ENCODE data around the gene PLA2G4E.
A peak's percentile ranks its signal among the peaks of the same experiment; 100 is the strongest.

PLA2G4E gene, protein sequence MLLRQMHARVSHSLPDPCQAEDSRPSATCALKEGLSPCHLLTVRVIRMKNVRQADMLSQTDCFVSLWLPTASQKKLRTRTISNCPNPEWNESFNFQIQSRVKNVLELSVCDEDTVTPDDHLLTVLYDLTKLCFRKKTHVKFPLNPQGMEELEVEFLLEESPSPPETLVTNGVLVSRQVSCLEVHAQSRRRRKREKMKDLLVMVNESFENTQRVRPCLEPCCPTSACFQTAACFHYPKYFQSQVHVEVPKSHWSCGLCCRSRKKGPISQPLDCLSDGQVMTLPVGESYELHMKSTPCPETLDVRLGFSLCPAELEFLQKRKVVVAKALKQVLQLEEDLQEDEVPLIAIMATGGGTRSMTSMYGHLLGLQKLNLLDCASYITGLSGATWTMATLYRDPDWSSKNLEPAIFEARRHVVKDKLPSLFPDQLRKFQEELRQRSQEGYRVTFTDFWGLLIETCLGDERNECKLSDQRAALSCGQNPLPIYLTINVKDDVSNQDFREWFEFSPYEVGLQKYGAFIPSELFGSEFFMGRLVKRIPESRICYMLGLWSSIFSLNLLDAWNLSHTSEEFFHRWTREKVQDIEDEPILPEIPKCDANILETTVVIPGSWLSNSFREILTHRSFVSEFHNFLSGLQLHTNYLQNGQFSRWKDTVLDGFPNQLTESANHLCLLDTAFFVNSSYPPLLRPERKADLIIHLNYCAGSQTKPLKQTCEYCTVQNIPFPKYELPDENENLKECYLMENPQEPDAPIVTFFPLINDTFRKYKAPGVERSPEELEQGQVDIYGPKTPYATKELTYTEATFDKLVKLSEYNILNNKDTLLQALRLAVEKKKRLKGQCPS

DNA sequence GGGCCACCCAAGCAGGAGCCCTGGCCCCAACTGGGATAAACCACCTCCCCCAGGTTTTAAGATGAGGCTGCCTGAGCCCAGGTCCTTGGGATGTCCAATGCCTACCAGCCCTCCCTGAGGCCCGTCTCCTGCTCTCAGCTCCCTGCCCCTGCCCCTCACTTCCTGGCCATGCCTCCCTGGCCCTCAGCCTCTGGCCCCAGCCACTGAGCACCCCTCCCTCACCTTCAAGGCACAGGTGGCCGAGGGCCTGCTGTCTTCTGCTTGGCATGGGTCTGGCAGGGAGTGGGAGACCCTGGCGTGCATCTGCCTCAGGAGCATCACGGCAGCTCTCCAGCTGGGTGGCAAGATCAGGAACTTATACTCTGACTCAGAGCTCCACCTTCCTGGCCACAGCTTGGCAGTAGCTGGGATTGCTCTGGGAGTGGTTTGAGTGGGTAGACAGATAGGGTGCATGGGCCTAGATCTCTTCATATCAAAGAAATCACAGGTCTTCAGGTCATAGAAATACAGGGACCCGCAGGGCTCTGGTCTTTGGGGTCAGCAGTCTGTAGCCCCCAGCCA is at the start of gene PLA2G4E:
PLA2G4E (minus strand) TSS at position 330 of the 561 bp plus-strand sequence; CDS start at position 318, 12 bp downstream.
- no peak for DNase-seq

DNA sequence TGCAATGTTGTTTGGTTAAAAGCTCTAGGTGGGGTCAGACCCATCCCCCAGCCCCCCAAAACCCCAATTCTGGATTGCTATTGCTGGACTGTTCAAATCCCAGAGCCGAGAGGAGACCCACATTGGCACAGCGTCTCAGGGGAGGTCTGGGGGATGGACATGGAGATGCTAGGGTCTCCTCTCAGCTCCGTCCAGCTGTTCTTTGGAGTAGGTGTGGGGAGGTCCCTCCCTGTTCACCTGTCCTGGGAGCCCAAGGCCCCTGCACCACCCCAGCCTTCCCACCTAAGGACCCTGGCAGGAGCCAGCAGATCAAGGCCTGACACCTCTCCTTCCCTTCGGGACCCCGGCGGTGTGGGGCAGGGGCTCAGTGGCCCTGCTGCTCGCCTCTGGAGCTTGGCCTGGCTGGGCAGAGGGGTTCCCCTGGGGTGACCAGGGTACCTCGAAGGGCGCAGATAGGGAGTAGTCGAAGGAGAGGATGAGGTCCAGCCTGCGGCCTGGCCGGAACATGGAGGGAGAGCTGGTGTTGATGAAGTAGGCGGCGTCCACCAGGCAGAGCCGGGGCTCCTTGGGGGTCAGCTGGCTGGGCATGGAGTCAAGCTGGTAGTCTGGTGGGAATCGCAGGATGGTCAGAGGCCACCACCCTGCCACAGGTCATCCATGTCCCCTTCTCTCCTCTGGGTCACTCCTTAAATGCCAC is 49.6 kb upstream of the PLA2G4E start:
- no peak for DNase-seq

GRCh38 chr15:42069496-42070278 is 48.8 kb upstream of the PLA2G4E start:
- no peak for DNase-seq

DNA sequence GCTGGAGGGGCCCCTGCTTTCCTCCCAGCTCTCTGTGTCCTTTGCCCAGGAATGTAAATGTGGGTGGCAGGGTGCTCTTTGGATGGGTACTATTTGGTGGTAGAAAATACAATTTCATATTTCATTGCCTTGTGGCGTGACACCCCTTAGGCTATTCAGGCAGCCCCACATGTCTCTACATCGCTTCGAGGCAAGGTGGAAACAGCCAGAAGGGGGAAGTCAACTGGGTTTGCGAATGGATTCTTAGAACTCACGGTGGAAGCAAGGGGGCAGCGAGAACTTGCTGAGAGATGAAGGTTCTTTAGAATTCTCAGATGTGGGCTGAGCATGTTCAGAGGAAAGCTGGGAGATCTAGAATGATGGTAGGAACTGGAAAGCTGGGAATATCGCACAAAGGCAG is 48.2 kb upstream of the PLA2G4E start:
- DNase-seq = peak; percentile 13

DNA sequence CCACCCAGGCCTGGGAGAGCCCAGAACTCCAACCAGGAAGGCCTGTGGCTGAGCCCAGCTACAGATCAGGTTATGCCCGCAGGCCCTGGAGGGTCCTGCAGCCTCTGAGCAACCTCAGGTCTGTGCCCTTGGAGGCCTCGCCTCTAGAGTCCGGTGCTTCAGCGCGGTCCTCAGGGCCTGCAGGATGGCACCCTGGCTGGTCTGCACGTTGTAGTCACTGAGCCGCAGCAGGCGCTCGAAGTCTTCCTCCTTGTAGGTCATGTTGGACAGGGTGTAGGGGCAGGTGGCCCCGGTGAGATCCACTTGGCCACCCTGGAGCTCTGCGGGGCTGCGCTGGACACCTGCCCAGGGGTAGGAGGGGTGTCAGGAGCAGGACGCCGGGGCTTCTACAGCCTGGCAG is 47.8 kb upstream of the PLA2G4E start:
- no peak for DNase-seq

DNA sequence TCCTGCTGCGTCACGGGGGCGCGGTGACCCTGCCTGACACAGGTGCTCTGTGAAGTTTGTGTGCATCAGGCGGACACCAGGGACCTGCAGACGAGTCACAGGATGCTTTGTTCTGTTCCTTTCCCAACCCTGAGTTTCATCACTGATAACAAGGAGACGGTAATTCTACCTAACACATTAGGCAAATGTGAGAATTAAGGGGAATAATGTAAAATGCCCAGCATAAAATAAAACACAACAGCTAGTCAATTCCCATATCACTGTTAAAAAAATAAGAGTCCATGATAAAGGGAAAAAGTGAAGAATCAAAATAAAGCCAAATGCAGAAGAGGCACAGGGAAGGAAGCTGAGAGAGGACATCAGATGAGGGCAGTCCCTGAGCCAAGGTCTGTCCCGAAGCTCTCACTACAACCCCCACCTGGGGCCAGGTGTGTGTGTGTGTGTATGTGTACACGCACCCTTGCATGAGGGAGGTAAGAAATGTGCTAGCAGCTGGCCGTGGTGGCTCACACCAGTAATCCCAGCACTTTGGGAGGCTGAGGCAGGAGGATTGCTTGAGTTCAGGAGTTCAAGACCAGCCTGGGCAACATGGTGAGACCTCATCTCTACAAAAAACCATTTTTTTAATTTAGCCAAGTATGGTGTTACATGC is 46.0 kb upstream of the PLA2G4E start:
- no peak for DNase-seq

DNA sequence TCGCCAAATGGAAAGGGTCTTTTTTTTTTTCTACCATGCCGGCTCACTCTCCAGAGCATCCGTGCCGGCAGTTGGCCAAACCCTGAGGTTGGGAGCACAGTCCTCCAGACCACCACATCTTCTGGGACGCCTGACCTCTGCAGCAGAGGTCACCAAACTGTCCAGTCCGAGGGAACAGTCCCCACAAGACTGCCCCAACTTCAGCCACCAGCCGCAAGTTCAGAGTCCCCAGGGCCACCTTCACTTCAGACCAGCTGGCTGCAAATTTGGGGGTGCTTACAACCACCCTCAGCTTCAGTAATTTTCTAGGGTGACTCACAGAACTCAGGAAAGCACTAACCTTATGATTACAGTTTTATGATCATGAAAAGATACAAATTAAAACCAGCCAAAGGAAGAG is 44.6 kb upstream of the PLA2G4E start:
- no peak for DNase-seq

DNA sequence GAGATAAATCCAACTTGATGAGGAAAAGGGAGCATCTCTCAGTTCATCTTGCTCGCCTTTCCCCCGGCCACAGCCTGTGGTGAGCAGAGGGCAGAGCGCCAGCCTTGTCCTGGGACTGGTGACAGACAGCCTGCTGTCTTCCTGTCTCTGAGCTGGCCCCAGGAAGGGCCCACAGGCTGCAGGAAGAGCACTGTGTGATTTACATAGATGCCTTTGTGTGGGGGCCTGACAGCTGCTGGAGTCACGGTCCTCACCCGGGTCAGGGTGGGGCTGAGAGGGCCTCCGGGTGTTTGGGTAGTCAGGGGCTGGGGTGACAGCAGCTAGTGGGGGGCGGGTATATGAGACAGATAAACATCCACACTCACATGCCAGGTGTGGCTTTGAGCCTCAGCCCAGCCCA is 44.2 kb upstream of the PLA2G4E start:
- peak; percentile 32 for DNase-seq

- no peak for DNase-seq
These were observed 43.4 kb upstream of the PLA2G4E start for GRCh38 chr15:42064271-42064670.

DNA sequence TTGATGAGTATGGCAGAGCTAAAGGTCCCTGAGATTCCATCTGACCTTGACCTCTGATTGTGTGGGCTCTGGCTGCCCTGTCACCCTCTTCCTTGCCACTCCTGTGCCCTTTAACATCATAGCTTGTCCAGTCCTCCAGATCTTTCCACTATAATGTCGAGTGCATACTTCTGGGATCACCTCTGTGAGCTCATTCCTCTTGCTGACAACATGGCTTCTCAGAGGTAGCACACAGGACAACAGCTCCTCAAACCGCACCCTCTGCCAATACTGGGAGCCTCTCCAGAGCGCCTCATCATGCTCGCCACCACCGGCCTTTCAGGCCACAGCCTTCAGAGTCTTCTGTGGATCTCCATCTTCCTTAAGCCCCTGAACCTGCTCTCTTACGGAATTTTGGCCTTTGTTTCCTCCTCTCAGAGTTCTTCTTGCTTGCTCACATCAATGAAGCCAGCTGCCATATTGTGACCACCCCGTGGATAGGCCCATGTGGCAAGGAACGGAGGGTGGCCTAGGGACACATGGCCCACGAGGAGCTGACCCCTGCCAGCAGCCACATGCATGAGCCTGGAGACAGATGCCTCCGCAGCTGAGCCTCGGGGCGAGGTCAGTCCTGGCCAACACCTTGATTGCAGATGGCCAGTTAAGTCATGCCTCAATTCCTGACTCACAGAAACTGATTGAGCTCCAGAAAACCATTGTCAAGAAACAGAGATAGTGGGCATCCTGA is 42.4 kb upstream of the PLA2G4E start:
- no peak for DNase-seq

DNA sequence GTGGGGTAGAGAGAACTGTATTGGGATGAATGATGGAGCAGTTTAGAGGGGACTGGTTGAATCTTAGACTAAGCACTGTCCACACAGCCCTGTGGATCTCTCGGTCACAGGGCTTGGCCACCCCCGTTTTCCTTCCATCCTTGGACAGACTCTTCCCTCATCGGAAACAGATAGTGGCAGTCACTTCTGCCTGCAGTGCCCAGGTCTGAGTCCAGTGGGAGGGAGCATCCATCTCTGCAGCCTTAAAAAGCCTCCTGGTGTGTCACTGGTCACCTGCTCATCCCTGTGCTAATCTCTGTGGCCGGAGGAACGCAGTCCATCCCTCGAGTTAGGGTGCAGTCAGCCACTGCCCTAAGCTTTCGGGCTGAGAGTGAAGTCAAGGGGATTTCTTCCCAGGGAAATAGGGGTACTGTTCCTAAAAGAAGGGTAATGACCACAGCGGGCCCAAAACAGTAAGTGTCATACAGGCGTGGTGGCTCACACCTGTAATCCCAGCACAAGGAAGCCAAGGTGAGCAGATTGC is 41.5 kb upstream of the PLA2G4E start:
- DNase-seq = no peak

DNA sequence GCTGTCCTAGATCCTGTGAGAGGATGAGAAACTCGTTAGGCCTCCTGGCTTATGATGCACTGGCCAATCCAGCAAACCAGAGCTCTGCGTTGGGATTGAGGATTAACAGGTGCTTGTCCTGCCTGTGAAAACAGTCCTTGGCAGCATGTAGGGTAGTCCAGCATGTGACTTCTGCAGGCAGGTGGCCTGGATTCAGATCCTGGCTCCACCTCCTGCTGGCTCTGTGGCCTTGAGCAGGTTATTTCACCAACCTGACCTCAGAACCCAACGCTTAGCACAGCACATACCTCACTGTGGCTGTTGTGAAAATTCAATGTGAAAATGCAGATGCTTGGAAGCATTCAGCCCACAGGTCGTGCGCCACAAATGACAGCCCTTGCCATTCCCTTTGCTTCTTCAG is 40.0 kb upstream of the PLA2G4E start:
- DNase-seq = no peak

- DNase-seq = no peak
These were observed 39.6 kb upstream of the PLA2G4E start for GRCh38 chr15:42060477-42060763.

DNA sequence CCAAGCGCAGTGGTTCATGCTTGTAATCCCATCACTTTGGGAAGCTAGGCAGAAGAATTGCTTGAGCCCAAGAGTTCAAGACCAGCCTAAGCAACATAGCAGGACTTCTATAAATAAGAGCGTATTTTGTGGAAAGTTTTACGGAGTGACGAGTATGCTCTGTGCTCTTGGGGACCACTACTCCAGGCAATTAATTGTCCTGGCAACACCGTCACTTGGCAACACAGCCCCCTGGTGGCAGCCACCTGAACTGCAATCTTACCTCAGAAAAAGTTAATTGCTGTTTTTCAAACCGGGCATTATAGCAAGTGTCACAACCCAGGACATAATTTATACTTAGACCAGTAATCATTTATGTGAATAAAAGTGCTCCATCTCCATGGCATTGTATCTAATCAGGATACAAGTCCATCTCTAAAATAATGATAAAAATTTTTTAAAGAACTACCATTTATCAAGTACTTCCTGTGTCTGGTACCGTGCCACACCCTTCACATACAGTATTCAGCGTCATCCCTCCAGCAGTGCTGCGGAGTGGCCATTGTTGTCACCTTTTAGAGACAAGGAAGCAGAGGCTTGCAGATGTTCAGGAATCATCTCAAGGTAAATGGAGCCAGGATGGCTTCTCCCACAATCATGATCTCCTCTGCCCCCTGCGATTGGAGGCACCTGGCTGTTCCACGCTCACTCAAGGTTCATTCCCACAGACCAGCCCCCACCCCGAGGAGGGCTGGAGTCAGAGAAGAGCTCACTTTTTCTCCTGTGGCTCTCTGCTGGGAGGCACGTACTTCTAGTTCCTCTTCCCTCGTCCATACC is 39.0 kb upstream of the PLA2G4E start:
- peak; percentile 79 for DNase-seq

DNA sequence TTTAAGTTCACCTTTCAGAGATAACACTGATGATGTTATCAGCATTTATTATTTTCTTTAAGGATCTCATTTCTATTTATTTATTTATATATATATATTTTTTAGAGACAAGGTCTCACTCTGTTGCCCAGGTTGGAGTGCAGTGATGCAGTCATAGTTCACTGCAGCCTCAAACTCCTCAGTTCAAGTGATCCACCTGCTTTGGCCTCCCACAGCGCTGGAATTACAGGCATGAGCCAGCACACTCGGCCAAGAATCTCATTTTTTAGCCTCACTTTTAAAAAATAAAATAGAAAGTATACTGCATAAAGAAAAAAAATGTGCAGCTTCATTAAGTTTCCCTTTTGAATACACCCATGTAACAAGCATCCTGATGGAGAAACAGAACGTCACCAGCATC is 37.9 kb upstream of the PLA2G4E start:
- no peak for DNase-seq

GRCh38 chr15:42057799-42058646 is 37.2 kb upstream of the PLA2G4E start:
- DNase-seq = no peak

GRCh38 chr15:42056934-42057798 is 36.3 kb upstream of the PLA2G4E start:
- peak; percentile 93 for DNase-seq

GRCh38 chr15:42053914-42054313 is 33.1 kb upstream of the PLA2G4E start:
- DNase-seq = no peak
